GM19324 (cell line): ENCODE data around the gene ROPN1.
"Not testable (repeated sequence)": the region's sequence is repeated elsewhere in the genome, so short reads cannot be mapped to it uniquely, and the experiment has no call there.

Experiments used
- ATAC-seq: cut with Tn5 transposase; IDR thresholded peaks from one replicate; pipeline ENCODE4 v1.9.1; 2021; ENCODE audit warnings: mild to moderate bottlenecking, moderate library complexity; ENCODE audit not compliant: unreplicated experiment, low FRiP score

The ROPN1 gene

DNA sequence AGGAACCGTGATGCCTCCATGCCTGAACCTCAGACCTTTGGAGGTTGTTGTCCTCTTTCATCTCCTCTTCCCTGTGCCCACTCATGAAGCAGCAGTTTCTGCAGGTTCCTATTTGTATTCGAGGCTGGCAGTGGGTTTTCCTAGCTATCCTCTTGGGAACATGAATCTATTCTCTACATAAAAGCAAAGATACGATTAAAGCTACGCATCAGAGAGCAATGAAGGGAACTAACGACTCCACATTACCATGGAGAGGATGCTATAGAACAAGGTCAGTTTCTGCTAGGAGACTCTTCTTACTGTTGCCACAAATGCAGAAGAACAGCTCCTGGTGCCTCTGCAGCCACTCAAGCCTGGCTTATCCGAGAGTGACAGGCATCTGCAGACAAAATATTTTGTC, 9.4 kb upstream of the ROPN1 start:
- ATAC-seq: not testable (repeated sequence)

GRCh38 chr3:123997543-123997942, 5.6 kb upstream of the ROPN1 start:
- ATAC-seq: no peak

GRCh38 chr3:123993818-123994217, 1.9 kb upstream of the ROPN1 start:
- no peak for ATAC-seq

DNA sequence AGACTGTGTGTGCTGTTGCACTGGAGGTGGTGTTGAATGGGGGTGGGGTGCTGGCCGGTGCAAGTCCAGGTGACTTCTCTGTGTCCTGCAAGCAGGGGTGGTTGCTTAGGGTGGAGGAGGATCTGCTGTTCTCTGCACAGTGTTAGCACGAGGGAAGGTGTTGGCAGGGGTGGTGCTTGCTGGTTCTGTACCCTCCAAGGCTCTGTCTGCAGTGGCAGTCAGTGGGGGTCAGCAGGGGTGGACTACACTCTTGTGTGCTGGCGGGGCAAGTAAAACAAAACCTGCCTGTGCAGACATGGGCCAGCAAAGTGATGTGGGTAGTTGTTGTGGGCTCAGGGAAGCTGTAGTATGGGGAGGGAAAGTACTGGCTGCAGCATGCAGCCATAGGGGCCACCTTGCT, 5.5 kb downstream of the ROPN1 start:
- no peak for ATAC-seq

DNA sequence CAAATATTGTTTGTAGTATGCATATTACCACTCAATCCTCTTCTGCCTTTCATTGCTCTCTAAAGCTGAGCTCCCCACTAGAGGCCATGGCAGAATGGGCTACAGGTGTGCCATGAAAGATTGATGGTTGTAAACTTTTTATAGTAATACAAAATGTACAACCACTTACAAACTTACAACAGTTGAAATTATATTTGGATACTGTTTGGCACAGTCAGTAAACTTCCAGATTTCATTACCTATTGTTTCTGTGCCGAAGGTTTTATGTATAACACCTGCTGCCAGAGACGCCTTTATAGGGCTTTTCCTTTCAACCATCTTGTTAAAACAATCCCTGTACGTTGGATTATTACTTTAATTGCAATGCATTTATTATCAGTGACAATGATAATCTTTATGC, 7.0 kb downstream of the ROPN1 start:
- ATAC-seq: no peak

GRCh38 chr3:123984350-123984749, 7.6 kb downstream of the ROPN1 start:
- no peak for ATAC-seq

DNA sequence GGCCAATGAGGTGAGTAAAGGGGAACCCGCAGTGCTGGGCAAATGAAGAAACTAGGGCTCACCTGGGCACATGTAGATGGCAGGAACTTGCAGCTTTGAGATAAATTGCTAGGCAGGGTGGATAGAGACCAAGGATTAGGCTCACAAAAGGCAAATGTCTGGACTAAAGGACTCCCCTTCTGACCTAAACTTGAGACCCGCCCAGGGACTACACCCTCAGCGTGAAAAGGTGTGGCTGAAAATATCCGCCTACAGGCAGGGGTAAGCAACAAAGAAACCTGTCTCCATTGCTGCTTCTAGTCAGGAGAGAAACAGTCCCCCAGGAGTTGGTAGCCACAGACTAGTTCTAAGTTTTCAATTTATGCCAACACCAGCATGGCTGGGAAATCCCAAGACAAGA, 10.6 kb downstream of the ROPN1 start:
- not testable (repeated sequence) for ATAC-seq

- ATAC-seq: no peak
Measured at GRCh38 chr3:123980539-123980938, 11.4 kb downstream of the ROPN1 start.

GRCh38 chr3:123979525-123980501, 12.1 kb downstream of the ROPN1 start:
- not testable (repeated sequence) for ATAC-seq

GRCh38 chr3:123976904-123977303, 15.0 kb downstream of the ROPN1 start:
- not testable (repeated sequence) for ATAC-seq

- ATAC-seq: not testable (repeated sequence)
Measured at GRCh38 chr3:123976181-123976898, 15.6 kb downstream of the ROPN1 start.

GRCh38 chr3:123975030-123975429, 16.9 kb downstream of the ROPN1 start:
- not testable (repeated sequence) for ATAC-seq

GRCh38 chr3:123971406-123971805, 20.5 kb downstream of the ROPN1 start:
- ATAC-seq: no peak

DNA sequence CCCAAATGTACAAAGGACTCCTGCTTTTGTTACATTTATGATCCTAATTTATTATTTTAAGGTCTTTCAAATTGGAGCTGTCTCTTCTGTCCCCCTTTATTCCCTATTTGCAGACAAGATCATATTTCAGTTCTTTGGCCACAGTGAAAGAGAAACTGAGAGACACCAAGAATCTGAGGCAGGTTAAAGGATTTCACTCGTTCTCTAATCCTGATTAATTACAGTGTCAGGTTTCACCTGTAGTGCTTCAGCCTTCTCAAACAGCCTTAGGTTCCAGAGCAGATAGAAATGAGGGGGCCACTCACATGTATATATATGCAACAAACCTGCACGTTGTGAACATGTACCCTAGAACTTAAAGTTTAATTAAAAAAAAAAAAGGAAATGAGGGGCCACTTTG, 24.7 kb downstream of the ROPN1 start:
- ATAC-seq: not testable (repeated sequence)

DNA sequence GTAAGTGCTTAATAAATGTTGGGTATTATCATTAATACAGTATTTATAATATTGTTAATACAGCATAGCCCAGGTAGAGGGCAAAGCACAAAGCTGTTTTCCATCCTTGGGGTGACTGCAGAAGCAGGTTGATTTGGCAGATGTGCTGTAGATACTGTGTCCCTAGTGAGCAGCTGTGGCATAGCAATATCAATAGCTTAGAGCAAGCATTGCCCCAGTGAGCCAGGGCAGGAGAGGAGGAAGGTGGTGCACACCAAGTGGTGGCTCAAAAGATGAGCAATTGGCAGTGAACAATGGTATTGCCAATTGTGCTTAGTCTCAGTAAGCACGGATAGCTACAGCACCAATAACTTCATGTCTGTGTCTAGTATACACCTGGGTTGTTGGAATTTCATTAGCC, 25.1 kb downstream of the ROPN1 start:
- ATAC-seq: not testable (repeated sequence)

GRCh38 chr3:123964793-123965192, 27.1 kb downstream of the ROPN1 start:
- ATAC-seq: not testable (repeated sequence)

- ATAC-seq: no peak
Measured at GRCh38 chr3:123961508-123961856, 30.4 kb downstream of the ROPN1 start.

DNA sequence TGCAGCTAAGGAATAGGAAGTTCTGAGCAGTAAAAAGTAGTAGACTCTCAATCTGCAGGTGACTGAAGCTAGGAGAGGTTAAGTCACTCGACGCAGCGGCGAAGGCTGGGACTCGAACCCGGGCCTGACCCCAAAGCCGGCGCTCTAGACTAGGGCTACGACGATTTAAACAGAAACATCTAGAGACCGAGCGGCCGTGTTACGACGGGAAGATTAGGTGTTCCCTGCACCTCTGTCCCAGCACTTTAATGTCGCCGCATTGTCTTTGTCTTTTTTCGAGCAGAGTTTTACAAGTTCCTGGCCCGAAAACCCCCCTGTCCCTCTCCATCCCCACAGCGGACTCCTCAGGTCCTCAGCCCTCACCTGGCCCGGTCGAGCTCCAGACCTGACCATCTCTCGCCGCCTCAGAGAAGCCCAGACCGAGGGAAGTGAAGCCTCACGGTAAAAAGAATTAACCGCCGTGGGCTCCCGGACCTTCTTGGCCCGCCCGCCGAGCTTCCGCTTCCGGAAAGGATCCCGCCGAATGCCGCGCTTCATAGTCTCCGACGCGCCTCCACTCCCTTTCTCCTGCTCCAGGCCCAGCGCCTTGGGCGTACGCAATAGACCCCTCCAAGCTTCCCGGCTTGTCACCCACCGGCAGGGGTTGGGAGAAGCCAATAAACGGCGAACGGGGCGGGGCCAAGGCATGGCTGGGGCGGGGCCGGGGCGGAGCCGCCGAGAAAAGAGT, 31.0 kb downstream of the ROPN1 start, which contains the start of gene CCDC14:
TSS of gene CCDC14 (minus strand) at position 449 of the 727 bp plus-strand sequence. CDS start at position 393, 56 bp downstream.
- peak; percentile 73 for ATAC-seq

DNA sequence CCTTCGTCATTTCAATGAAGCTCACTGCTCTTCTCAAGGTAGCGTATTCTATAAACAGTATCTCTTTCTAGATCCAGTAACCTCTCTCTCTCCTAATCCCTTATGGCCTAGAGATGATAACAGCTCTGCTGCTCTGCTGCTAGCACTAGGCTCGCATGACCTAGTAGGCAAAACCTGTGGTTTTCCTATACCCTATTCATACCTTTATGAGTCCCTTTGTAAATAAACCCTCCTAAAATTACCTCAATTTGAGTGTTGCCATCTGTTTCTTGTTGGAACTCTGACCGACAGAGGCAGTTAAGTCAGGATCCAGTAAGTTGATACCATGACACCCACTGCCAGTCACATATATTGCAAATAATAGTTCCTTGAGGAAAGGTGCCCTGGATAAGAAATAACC, 38.2 kb downstream of the ROPN1 start:
- ATAC-seq: peak; percentile 78

DNA sequence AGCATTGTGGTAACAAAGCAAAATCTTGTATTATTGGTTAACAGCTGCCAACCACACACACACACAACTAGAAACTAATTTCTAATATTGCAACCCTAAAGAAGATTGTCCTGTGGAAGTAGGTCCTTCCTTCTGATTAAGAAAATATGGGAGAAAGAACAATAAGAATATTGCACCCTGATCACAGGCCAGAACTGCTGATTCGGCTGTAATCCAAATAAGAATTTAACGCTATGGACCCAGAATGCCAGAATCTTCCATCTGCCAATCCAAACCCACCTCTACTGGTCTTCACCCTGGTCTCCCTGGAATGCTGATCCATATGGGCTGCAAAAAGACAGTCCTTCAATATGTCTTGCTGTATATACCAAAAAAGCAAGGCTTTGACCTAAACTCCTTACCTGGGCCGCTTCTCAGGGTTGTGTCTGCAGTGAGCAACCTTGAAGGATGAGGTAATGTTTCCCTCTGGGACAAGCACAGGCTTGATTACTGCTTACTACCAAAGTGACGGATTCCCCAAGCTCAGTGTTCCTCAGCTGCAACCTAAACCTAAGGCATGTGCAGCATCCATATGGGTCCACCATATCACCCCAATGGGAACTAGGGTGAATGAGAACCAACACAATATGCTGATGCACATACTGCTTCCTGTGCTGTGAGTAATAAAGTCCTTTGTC, 38.9 kb downstream of the ROPN1 start:
- ATAC-seq: no peak
